HepG2 (cell line): ENCODE measurements around the gene PRRT1B.

ENCODE experiments used
- CTCF ChIP-seq: sonication (generic); formaldehyde crosslinking; IDR thresholded peaks from 2 replicates; pipeline ENCODE4 v1.5.0; 2020; ENCODE audit warnings: mild to moderate bottlenecking, missing genetic modification reagents, moderate library complexity
- NFIC ChIP-seq: IDR thresholded peaks from 2 replicates; pipeline ENCODE4 v1.6.1; 2012; ENCODE audit warnings: mild to moderate bottlenecking, low read length, inconsistent platforms
- POLR2A ChIP-seq, 2 experiments: IDR thresholded peaks; 2 replicates each; pipeline ENCODE4 v1.6.1; 2011; ENCODE audit warnings: low read depth in 2 of 2, low read length in 2 of 2, mild to moderate bottlenecking in 1 of 2, moderate library complexity in 1 of 2; ENCODE audit not compliant: insufficient read depth in 1 of 2
- REXO4 ChIP-seq: sonication (generic); formaldehyde crosslinking; IDR thresholded peaks from 2 replicates; pipeline ENCODE4 v1.8.0; 2022; ENCODE audit warnings: missing genetic modification reagents, mild to moderate bottlenecking, borderline replicate concordance
- SIX4 ChIP-seq: sonication (generic); formaldehyde crosslinking; IDR thresholded peaks from 2 replicates; pipeline ENCODE4 v1.4.0; 2020; ENCODE audit warnings: missing genetic modification reagents
- TCF7 ChIP-seq: sonication (generic); IDR thresholded peaks from 2 replicates; pipeline ENCODE4 v1.6.1; 2016; ENCODE audit warnings: antibody characterized with exemption, low read depth
- ZFP36L2 ChIP-seq: sonication (generic); formaldehyde crosslinking; IDR thresholded peaks from 2 replicates; pipeline ENCODE4 v1.4.0; 2020; ENCODE audit warnings: missing genetic modification reagents
- ZNF224 ChIP-seq: sonication (generic); formaldehyde crosslinking; IDR thresholded peaks from 2 replicates; pipeline ENCODE4 v1.5.0; 2020; ENCODE audit warnings: mild to moderate bottlenecking, missing genetic modification reagents

- TF ChIP-seq POLR2A (IDR thresholded peaks at IDR 0.05; ENCODE audit: insufficient read depth in 1 of 2, low read depth in 2 of 2, low read length in 2 of 2), result peak in 1 of 2 experiments; percentile 54; a peak in 3 of 4 replicates
- TF ChIP-seq NFIC, result peak; percentile 65
- TF ChIP-seq REXO4 (CRISPR knock-in tag), result no peak
- no peak for TF ChIP-seq ZNF224 (CRISPR knock-in tag)
- TF ChIP-seq ZFP36L2, result 0 out of 2 replicates have a peak, but pooled peaks have one; percentile 50
- TF ChIP-seq SIX4, result no peak
- peak; percentile 15; the same call in 1 of the 2 replicates for TF ChIP-seq CTCF (CRISPR knock-in tag)
- peak; percentile 67 for TF ChIP-seq TCF7
Observed at GRCh38 chr9:131605770-131606590, 60.7 kb downstream of the PRRT1B start.
